Kidney (tissue), 14 donors: ENCODE data around the gene DNLZ. TPM values are rescaled to one million over a fixed set of nuclear protein-coding genes. Genes with fewer than 3 reads are reported as not detected.

ENCODE experiments used
- DNase-seq, 5 donors: peaks; one replicate each; pipeline ENCODE4 v3.0.0-alpha.2; 2013 to 2020
- FAIRE-seq: peaks from 2 replicates; lab custom pipeline; 2012; peaks lifted over from hg19 to GRCh38; lab: Jason Lieb, UNC
- H3K27ac ChIP-seq, 2 donors: one replicate each; pipeline ENCODE4 v1.7.0; 2013; ENCODE audit warnings: low read depth in 2 of 2, low read length in 2 of 2, inconsistent platforms in 1 of 2
- H3K27me3 ChIP-seq: one replicate; pipeline ENCODE4 v1.7.1; 2013; ENCODE audit warnings: low read length, inconsistent platforms; ENCODE audit not compliant: control insufficient read depth, insufficient read depth
- H3K36me3 ChIP-seq, 3 donors: one replicate each; pipeline versions ENCODE4 v1.7.0 to v1.7.1; 2013; ENCODE audit warnings: low read length in 3 of 3, control low read depth in 1 of 3, inconsistent platforms in 1 of 3; ENCODE audit not compliant: insufficient read depth in 3 of 3, control insufficient read depth in 2 of 3
- H3K4me1 ChIP-seq, 3 donors: one replicate each; pipeline versions ENCODE4 v1.7.0 to v1.7.1; 2013; ENCODE audit warnings: low read length in 3 of 3, inconsistent platforms in 1 of 3, low read depth in 1 of 3; ENCODE audit not compliant: control insufficient read depth in 2 of 3, insufficient read depth in 2 of 3
- H3K4me3 ChIP-seq, 3 donors: one replicate each; pipeline versions ENCODE4 v1.7.0 to v1.8.1; 2013; ENCODE audit warnings: low read length in 3 of 3, control low read depth in 1 of 3, inconsistent platforms in 1 of 3
- H3K9ac ChIP-seq, 3 donors: one replicate each; pipeline versions ENCODE4 v1.7.0 to v1.7.1; 2013; ENCODE audit warnings: low read length in 3 of 3, control low read depth in 1 of 3, inconsistent platforms in 1 of 3
- H3K9me3 ChIP-seq, 3 donors: one replicate each; pipeline versions ENCODE4 v1.7.0 to v1.7.1; 2013; ENCODE audit warnings: low read length in 3 of 3, control low read depth in 1 of 3, inconsistent platforms in 1 of 3; ENCODE audit not compliant: control insufficient read depth in 2 of 3, insufficient read depth in 1 of 3
- CTCF ChIP-seq: IDR thresholded peaks from 3 replicates; pipeline ENCODE4 v1.5.1; 2012; ENCODE audit warnings: mild to moderate bottlenecking, moderate library complexity, borderline replicate concordance; ENCODE audit not compliant: insufficient read depth; ENCODE audit errors: extremely low read depth
- intact Hi-C: fragments of 100-400 bp; cut with DNase I; formaldehyde crosslinking; loops from one replicate; pipeline ENCODE4 v1.11.1; 2022
- polyA plus RNA-seq: library from polyadenylated mRNA; stranded (reverse); fragments of 350-450 nt; fragmentation: Illumina TruSeq; extraction: RNeasy Lipid Tissue Mini Kit (QIAGEN cat#74804); gene quantifications from one replicate; pipeline ENCODE4 v1.2.3, GENCODE V29; 2014; ENCODE audit warnings: low read depth, low replicate concordance; ENCODE audit not compliant: insufficient read depth
- total RNA-seq: library from RNA; stranded (reverse); fragmentation: NEBNext Ultra II Directional; extraction: Animal tissue kit (Norgen Biotek cat#: 25700); gene quantifications from one replicate; pipeline ENCODE4 v1.2.1, GENCODE V29; 2021
- donor health status: control.
- donor health status: control.
- donor health status: control.
- donor health status: control.
- donor health status: control.
- donor health status: DM: yes; HTN: yes; CAD: no.
- donor health status: Normal renal cell carcinoma (clear cell type).

Gene DNLZ
- total and polyA plus RNA-seq, 2 donors from 2014 or later = 22.1 to 30.4 TPM

- Histone ChIP-seq H3K27ac (no peak overlapping the region), H3K9ac (no peak overlapping the region), H3K4me1 (peaks cover 0 to 3% (median 0%) of the 10 kb centered on the region in 3 donors), H3K27me3 (no peaks in the 10 kb centered on the region), H3K9me3 (no peaks in the 10 kb centered on the region), H3K36me3 (no peaks in the 10 kb centered on the region), H3K4me3 (no peak overlapping the region)
- FAIRE-seq (no peak), DNase-seq (peak in 3 of 5 donors; percentile 65 to 75 (median 65))
- intact Hi-C loops = no loop called here
- TF ChIP-seq CTCF = no peak
These were observed 14.9 kb downstream of the DNLZ start for GRCh38 chr9:136348691-136349090.

- DNase-seq (no peak), FAIRE-seq (no peak)
- intact Hi-C loops = no loop called here
- Histone ChIP-seq H3K4me3 (no peak overlapping the region), H3K9me3 (no peaks in the 10 kb centered on the region), H3K36me3 (no peaks in the 10 kb centered on the region), H3K9ac (no peak overlapping the region), H3K27ac (no peak overlapping the region), H3K4me1 (peaks cover 0 to 11% (median 0%) of the 10 kb centered on the region in 3 donors), H3K27me3 (no peaks in the 10 kb centered on the region)
- no peak for TF ChIP-seq CTCF
These were observed 15.9 kb downstream of the DNLZ start for GRCh38 chr9:136347472-136348256.

- intact Hi-C loops = no loop called here
- no peak overlapping the region for H3K9ac ChIP-seq
- TF ChIP-seq CTCF = no peak
- no peaks in the 10 kb centered on the region for H3K9me3 ChIP-seq
- no peaks in the 10 kb centered on the region for H3K27me3 ChIP-seq
- DNase-seq (no peak), FAIRE-seq (no peak)
- no peak overlapping the region for H3K4me3 ChIP-seq
- no peaks in the 10 kb centered on the region for H3K36me3 ChIP-seq
- no peak overlapping the region for H3K27ac ChIP-seq
- H3K4me1 ChIP-seq = peaks cover 0 to 14% (median 0%) of the 10 kb centered on the region in 3 donors
These were observed 16.5 kb downstream of the DNLZ start for GRCh38 chr9:136346927-136347465.
